Panc1 (cell line): ENCODE results near the gene MADD. TPM values are rescaled to one million over a fixed set of nuclear protein-coding genes. Genes with fewer than 3 reads are reported as not detected.

Source experiments
- ATAC-seq: fragments of 200-7000 bp; cut with Tn5 transposase; 2 replicates; pipeline ENCODE4 v1.9.1; 2020; ENCODE audit warnings: mild to moderate bottlenecking, moderate library complexity
- BruUV-seq: library from RNA; stranded (reverse); fragments of 400-500 nt; replicated peaks from 2 replicates; lab custom pipeline; 2021; lab: Mats Ljungman, UMichigan
- CTCF ChIA-PET: fragments of 300-600 bp; sonication (Branson Sonifier 250); formaldehyde crosslinking; loops from one replicate; lab custom pipeline; 2022; ENCODE audit warnings: antibody characterized with exemption; lab: Charles Lee
- POLR2A ChIA-PET: fragments of 300-600 bp; sonication (Branson Sonifier 250); formaldehyde crosslinking; loops from one replicate; lab custom pipeline; 2022; ENCODE audit warnings: antibody characterized with exemption; lab: Charles Lee
- DNase-seq: peaks from one replicate; pipeline ENCODE4 v3.0.0-alpha.2; 2010; ENCODE audit warnings: low read depth, low spot score
- H3K27ac ChIP-seq: 2 replicates; pipeline ENCODE4 v1.5.1; 2011; ENCODE audit warnings: mild to moderate bottlenecking, low read length, inconsistent platforms
- H3K27me3 ChIP-seq: fragments of 200-500 bp; sonication (Bioruptor generic); 2 replicates; pipeline ENCODE4 v1.6.0; 2014; ENCODE audit warnings: low read length, inconsistent platforms; ENCODE audit not compliant: control insufficient read depth, insufficient read depth
- H3K36me3 ChIP-seq: fragments of 200-500 bp; sonication (Bioruptor generic); 2 replicates; pipeline ENCODE4 v1.5.1; 2014; ENCODE audit warnings: inconsistent platforms, mild to moderate bottlenecking, low read length, moderate library complexity; ENCODE audit not compliant: control insufficient read depth, insufficient read depth
- H3K4me1 ChIP-seq: 2 replicates; pipeline ENCODE4 v1.5.1; 2011; ENCODE audit warnings: inconsistent platforms, mild to moderate bottlenecking, low read length, moderate library complexity; ENCODE audit not compliant: control insufficient read depth, insufficient read depth
- H3K4me3 ChIP-seq, 2 experiments: 2 replicates each; pipeline ENCODE4 v1.5.1; 2011 to 2012; ENCODE audit warnings: low read depth in 2 of 2, low read length in 2 of 2, mild to moderate bottlenecking in 2 of 2, inconsistent platforms in 1 of 2, moderate library complexity in 1 of 2
- H3K9me3 ChIP-seq: fragments of 200-500 bp; sonication (Bioruptor generic); 2 replicates; pipeline ENCODE4 v1.5.1; 2014; ENCODE audit warnings: low read depth, mild to moderate bottlenecking, inconsistent platforms, low read length, moderate library complexity; ENCODE audit not compliant: control insufficient read depth, insufficient read depth
- POLR2AphosphoS5 ChIP-seq: IDR thresholded peaks from 2 replicates; pipeline ENCODE4 v1.6.1; 2012; ENCODE audit warnings: mild to moderate bottlenecking, low read depth, low read length, moderate library complexity
- SIN3A ChIP-seq: IDR thresholded peaks from 2 replicates; pipeline ENCODE4 v1.6.1; 2012; ENCODE audit warnings: low read depth, mild to moderate bottlenecking, low read length, moderate library complexity, borderline replicate concordance; ENCODE audit not compliant: insufficient read depth
- TCF7L2 ChIP-seq: IDR thresholded peaks from 2 replicates; pipeline ENCODE4 v1.6.1; 2011; ENCODE audit warnings: mild to moderate bottlenecking, low read depth, low read length, inconsistent platforms
- in situ Hi-C: cut with HindIII; loops from 2 replicates; pipeline ENCODE4 v1.10.0; 2016; ENCODE audit warnings: low sequenced_read_pairs, low pct_unique_long_range_greater_than_20kb
- intact Hi-C: fragments of 100-400 bp; cut with micrococcal nuclease; formaldehyde crosslinking; loops from one replicate; pipeline ENCODE4 v1.10.0; 2022; ENCODE audit not compliant: unreplicated experiment
- total RNA-seq: library from RNA; stranded (reverse); gene quantifications from one replicate; pipeline ENCODE4 v1.2.1, GENCODE V29; 2021; ENCODE audit not compliant: unreplicated experiment
- TF ChIP-seq, protein P1 (sequence below): fragments of 450-650 bp; IDR thresholded peaks from 2 replicates; pipeline ENCODE4 v1.5.1; 2017; ENCODE audit warnings: mild to moderate bottlenecking
- TF ChIP-seq, protein P2 (sequence below), 2 experiments: IDR thresholded peaks; 2 replicates each; pipeline ENCODE4 v1.6.1; 2011 to 2012; ENCODE audit warnings: low read depth in 2 of 2, control low read depth in 1 of 2, low read length in 1 of 2, mild to moderate bottlenecking in 1 of 2, moderate library complexity in 1 of 2; ENCODE audit not compliant: insufficient read depth in 1 of 2

MADD gene
- total RNA-seq, 1 experiment from 2014 or later, result 51.1 TPM

DNA sequence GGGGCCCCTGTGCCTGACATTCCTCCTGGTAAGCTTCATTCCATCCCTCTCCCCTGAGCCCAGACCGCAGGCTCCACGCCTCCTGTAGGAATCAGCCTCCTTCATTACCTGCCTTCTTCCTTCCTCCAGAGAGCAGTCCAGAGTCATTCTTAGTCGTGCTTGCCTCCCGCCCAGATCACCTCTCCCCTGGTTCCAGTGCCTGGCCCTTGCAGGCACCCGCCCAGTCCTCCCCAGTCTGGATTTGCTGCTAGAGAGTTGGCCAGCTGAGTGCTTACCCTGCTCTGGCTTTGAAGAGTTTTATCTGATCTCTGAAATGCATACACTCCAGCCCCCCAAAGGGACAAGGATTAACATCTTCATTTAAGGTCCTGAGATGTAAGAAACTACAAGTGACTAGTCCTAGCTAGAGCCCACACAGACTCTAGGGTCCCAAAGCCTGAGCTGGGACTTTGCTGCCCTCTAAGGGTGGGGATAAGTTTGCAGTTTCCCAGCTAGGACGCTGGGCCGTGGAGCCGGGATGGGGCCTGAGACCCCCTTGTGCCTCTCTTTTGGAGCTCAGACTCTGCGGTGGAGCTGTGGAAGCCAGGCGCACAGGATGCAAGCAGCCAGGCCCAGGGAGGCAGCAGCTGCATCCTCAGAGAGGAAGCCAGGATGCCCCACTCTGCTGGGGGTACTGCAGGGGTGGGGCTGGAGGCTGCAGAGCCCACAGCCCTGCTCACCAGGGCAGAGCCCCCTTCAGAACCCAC lies 10.5 kb upstream of the MADD start:
- Histone ChIP-seq H3K4me1 (peaks cover 31% of the 10 kb centered on the region), H3K36me3 (no peaks in the 10 kb centered on the region), H3K9me3 (no peaks in the 10 kb centered on the region), H3K27me3 (no peaks in the 10 kb centered on the region), H3K4me3 (no peak overlapping the region), H3K27ac (0 out of 2 replicates have a peak overlapping the region, but pooled peaks have one; percentile 11)
- ChIA-PET POLR2A (no interaction called here), CTCF (interaction anchor here (0.6 to 1.6 kb wide), 15 partner anchors 10 to 96 kb away, joined by 3 to 11 read pairs (median 4); no protein-coding TSS in a partner anchor)
- TF ChIP-seq, protein P1, sequence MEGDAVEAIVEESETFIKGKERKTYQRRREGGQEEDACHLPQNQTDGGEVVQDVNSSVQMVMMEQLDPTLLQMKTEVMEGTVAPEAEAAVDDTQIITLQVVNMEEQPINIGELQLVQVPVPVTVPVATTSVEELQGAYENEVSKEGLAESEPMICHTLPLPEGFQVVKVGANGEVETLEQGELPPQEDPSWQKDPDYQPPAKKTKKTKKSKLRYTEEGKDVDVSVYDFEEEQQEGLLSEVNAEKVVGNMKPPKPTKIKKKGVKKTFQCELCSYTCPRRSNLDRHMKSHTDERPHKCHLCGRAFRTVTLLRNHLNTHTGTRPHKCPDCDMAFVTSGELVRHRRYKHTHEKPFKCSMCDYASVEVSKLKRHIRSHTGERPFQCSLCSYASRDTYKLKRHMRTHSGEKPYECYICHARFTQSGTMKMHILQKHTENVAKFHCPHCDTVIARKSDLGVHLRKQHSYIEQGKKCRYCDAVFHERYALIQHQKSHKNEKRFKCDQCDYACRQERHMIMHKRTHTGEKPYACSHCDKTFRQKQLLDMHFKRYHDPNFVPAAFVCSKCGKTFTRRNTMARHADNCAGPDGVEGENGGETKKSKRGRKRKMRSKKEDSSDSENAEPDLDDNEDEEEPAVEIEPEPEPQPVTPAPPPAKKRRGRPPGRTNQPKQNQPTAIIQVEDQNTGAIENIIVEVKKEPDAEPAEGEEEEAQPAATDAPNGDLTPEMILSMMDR, result peak; percentile 87
- TF ChIP-seq, protein P2, sequence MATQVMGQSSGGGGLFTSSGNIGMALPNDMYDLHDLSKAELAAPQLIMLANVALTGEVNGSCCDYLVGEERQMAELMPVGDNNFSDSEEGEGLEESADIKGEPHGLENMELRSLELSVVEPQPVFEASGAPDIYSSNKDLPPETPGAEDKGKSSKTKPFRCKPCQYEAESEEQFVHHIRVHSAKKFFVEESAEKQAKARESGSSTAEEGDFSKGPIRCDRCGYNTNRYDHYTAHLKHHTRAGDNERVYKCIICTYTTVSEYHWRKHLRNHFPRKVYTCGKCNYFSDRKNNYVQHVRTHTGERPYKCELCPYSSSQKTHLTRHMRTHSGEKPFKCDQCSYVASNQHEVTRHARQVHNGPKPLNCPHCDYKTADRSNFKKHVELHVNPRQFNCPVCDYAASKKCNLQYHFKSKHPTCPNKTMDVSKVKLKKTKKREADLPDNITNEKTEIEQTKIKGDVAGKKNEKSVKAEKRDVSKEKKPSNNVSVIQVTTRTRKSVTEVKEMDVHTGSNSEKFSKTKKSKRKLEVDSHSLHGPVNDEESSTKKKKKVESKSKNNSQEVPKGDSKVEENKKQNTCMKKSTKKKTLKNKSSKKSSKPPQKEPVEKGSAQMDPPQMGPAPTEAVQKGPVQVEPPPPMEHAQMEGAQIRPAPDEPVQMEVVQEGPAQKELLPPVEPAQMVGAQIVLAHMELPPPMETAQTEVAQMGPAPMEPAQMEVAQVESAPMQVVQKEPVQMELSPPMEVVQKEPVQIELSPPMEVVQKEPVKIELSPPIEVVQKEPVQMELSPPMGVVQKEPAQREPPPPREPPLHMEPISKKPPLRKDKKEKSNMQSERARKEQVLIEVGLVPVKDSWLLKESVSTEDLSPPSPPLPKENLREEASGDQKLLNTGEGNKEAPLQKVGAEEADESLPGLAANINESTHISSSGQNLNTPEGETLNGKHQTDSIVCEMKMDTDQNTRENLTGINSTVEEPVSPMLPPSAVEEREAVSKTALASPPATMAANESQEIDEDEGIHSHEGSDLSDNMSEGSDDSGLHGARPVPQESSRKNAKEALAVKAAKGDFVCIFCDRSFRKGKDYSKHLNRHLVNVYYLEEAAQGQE (IDR thresholded peaks at IDR 0.05; ENCODE audit: insufficient read depth in 1 of 2, low read depth in 2 of 2, low read length in 1 of 2), result no peak
- no peak for DNase-seq
- peak; percentile 82 for ATAC-seq
- BruUV-seq, result no TSS peak
- in situ Hi-C loops (no loop called here), intact Hi-C loops (loop anchor here (10.0 kb wide), 2 partner anchors 85 to 95 kb away; partner anchors contain the start of genes ARFGAP2 and MYBPC3)

DNA sequence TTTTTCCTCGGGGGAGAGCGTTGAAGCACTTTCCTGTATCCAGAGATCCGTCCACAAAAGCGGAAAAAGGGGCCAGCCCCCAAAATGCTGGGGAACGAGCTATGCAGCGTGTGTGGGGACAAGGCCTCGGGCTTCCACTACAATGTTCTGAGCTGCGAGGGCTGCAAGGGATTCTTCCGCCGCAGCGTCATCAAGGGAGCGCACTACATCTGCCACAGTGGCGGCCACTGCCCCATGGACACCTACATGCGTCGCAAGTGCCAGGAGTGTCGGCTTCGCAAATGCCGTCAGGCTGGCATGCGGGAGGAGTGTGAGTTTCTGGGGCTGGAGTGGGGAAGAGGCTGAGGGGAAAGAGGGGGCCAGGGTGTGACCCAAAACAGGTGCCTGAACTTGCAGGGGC lies 9.6 kb upstream of the MADD start:
- TF ChIP-seq, protein P1, result no peak
- no peak for TF ChIP-seq SIN3A
- TF ChIP-seq, protein P2 (IDR thresholded peaks at IDR 0.05; ENCODE audit: insufficient read depth in 1 of 2, low read depth in 2 of 2, low read length in 1 of 2), result no peak
- no peak for TF ChIP-seq TCF7L2
- no peak for TF ChIP-seq POLR2AphosphoS5
- intact Hi-C loops, result no loop called here
- no TSS peak for BruUV-seq
- H3K4me1 ChIP-seq, result peaks cover 31% of the 10 kb centered on the region
- no peaks in the 10 kb centered on the region for H3K9me3 ChIP-seq
- ChIA-PET POLR2A (no interaction called here), CTCF (no interaction called here)
- DNase-seq (no peak), ATAC-seq (no peak)
- H3K4me3 ChIP-seq, result no peak overlapping the region
- in situ Hi-C loops, result no loop called here
- no peak overlapping the region for H3K27ac ChIP-seq
- no peaks in the 10 kb centered on the region for H3K36me3 ChIP-seq
- H3K27me3 ChIP-seq, result no peaks in the 10 kb centered on the region
